Stimulated activated CD4-positive, alpha-beta T cell treated with anti-CD3 and anti-CD28 coated beads, Interleukin-15, amount 100 ng/mL, for 48 hours (primary cell): ENCODE results near the gene PLXNA2.

Experiments used
- DNase-seq, 2 donors: peaks; one replicate each; pipeline ENCODE4 v3.0.0-alpha.2; 2020; ENCODE audit warnings: low read depth in 2 of 2

PLXNA2 gene

DNA sequence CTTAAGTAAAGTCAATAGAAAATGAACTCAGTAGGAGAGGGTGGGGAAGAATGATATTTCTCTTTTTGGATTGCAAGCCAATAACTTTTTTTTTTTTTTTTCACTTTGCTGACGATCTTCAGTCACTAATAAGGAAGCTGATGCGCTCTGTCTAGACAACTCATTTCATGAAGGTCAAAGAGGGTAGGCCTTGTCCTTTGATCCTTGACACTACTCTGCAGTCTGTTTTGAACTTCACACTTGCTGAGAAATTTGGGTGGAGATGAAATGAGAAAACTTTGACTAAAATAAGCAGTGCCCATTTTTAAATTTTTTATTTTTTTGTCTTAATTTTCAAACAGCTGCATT is 20.9 kb upstream of the PLXNA2 start:
- DNase-seq: no peak

DNA sequence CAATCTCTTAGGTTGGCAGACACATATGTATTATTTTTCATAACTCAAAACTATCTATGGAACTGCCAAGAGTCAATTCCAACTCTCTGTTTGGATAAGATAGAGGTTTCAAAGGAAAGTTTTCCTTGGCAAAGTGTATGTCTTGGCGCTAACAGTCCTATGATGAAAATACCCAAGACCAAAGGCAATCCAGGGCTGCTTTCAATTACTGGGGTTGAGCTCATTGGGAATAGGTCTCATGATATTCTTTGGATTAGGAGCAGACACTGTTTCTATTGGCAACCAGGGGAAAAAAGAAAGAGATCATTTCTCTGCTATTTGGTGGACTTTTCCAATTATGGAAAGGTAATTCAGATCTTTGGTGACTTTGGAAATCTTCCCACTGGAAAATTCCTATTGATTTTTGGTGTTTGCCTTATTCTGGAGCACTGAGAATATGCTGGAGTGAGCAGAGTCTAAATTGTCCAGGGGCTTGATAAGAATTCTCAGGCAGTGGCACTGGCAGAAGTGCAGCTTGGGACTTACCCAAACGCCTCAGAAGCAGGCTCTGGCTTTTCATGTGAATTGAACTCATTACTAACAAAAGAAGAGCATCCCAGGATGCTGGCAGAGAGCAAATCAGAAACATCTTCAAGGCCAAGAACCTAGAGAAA is 20.4 kb upstream of the PLXNA2 start:
- no peak for DNase-seq

DNA sequence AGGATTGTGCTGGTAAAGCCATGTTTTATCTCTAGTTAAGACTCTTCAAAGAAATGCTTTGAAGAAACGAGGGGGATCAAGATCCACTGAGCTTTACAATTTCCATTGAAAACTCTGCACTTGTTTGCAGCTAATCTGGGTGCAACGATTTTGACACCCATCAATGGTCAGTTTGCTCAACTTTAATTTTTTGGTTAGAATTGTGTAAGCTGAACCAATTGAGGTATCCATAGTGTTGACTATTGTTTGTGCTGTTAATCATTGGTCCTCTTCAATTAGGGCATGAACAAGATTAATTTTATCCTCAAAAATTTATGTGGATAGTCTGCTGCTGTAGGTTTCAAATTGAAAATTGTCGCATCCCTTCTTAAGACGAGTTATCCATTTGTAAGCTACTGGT is 17.7 kb upstream of the PLXNA2 start:
- no peak for DNase-seq

DNA sequence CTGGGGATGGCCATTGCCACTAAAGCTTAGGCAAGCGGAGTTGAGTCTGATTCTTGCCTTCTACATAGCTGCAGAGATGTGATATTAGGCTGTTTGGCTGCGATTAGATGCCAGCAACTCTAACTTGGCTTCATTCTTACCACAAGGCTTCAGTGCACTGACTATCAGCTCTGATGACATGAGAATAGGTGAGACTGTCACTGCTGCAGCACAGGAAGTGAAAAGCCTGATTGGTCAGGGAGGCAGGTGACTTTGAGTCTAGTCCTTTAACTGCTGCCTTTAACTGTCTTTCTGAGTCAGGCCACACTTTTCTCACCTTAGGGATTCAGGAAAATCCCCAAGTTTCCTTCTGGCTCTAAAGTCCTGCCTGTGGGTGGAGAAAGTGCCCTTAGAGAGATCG is 14.1 kb upstream of the PLXNA2 start:
- no peak for DNase-seq

DNA sequence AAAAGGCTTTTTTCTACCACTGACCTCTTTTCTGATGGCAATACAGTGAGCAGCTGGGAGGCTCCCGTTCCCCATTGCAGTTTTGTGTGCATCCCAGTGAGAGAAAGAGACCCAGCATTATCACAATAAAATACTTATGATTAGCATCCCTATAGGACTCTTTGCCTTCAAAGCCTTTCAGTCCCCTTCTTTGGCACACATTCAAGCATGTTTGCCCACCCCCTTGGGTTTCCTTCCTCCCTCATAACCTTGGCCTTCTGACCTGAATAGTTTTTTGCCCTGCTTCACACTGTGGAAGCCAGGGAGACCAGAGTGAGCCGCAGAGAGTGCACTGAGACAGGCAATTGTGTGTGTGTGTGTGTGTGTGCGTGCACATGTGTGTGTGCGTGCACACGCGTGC is 13.2 kb upstream of the PLXNA2 start:
- no peak for DNase-seq

DNA sequence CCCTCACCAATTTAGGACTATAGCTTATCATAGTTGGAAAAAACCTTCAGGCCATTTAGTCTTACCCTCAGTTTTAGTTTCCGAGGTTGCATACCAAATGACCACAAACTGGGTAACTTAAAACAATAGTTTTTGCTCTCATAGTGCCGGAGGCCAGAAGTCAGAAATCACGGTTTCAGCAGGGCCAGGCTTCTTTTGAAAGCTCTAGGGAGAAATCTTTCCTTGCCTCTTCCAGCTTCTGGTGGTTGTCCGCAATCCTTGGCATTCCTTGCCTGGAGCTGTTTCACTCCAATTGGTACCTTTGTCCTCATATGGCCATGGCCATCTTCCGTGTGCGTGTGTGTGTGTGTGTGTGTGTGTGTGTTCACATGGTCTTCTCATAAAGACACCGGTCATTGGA is 12.4 kb upstream of the PLXNA2 start:
- DNase-seq: no peak

DNA sequence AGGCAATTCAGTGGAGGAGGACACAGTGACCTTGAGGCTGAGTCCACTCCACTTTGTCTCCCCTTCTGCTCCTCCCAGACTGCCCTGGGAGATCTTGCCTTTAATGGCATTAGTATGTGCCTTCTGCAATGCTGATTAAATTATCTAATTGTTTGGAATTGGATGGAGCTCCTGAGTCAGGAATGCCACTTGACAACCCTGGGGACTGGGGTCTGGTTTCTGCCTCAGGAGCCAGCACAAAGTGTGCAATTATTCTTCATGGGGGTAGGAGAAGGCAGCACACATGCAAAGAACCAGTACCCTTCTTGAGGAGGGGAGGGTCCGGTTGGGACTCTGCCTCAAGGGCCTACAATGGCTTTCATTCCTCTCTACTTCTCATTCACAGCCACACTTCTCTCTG is 11.9 kb upstream of the PLXNA2 start:
- DNase-seq: no peak

DNA sequence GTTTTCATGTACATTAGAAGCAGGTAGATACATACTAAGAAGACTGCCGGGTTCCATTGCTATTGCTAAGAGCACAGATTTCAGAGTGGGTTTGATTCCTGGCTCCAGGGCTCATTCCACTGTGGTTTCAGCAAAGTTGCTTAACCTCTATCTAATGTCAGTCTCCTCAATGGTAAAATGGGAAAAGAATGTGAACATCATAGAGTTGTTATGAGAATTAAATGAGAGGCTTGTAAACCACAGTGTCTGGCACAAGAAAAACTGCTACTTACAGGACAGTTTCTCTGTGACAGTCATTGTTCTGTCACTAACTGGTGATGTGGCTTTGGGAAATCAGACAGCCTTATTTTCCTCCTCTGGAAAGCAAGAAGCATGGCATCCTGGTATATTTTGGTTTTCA is 10.7 kb upstream of the PLXNA2 start:
- DNase-seq: no peak

DNA sequence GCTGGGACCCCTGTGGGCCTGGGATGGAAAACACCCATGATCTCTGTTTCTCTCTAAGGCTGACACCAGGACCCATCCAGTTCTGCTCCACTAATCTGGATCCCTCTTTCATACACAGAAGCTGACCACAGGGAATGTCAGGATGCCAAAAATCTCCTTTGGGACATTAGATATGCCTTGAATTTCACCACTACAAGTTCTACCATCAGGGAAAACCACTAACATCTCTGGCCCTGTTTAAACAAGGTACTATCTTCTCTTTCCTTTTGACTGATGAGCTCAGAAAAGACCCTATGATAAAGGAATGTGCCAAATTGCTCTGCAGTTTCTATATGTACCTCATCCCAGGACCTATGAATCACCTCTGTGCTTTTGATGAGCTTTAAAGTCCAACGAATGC is 10.2 kb upstream of the PLXNA2 start:
- DNase-seq: no peak

DNA sequence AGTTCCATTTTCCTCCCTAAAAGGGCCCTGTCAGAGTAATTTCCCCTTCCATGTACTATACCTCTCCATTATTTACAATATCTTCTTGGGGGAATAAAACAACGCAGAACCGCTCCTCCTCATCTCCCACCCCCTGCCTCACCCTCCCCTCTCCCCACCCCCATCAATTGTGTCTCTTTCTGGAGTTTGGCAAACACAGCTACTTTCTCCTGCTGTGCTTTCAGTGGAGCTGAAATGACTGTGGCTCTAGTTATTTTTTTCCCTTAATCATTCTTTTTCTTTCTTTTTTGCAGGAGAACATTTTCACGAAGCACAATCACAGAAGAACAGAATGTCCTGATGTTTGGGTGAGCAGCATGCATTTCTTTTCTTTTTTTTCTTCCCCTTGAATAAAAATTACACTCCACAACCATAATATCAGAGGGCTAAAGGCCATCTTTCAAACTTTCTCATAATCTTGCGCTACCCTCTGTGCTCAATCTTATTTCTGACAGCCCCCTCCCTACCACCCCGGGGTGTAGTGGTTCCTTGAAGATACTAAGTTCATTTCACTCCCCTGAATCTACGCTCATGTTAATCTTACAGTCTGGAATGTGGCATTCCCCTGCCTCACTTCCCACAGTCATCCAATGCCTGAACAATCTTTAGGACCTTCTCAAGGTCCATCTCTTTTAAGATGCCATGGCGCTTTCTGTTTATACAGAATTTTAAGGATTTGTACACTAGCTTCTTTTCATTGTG is 8.8 kb upstream of the PLXNA2 start:
- no peak for DNase-seq

DNA sequence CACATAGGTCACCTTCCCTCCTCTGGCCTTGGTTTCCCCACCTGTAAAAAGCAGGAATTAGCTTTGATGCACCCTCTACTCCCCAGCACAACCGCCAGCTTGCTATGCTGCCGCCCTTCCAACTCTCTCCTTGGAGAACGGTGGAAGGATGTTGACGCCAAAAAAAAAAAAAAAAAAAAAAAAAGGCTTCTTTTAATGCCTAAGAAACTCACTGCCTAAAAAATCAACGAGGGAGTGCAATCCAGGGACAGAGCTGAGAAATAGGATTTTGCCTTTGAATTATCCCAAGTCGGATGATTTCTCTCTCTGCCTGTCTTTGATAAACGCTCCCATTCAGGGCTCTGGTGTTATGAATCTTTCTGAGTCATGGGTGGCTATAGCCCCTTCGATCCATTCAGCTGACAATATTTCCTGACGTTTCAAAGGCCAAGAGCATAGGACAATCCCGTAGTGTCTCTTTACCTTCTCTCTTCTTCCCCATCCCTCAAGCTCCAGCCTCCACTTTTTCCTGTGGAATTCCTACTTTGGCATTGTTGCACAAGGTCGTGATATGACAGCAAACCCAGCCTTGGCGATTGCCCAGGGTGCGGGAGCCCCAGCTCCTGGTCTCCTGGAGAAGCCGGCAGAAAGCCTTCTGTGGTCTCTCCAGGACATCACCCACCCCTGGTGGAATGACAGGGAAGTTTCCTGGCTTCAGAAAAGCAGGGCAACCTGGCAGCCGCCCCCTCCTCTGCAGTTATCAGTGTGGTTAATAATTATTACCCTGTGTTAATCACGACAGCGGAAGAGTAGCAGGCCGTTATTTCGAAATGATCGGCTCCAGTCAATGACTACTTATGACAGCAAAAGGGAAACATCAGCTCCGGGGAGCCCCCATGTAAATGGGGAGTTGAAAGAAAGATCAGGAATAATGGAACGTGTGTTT is 8.0 kb upstream of the PLXNA2 start:
- DNase-seq: no peak

DNA sequence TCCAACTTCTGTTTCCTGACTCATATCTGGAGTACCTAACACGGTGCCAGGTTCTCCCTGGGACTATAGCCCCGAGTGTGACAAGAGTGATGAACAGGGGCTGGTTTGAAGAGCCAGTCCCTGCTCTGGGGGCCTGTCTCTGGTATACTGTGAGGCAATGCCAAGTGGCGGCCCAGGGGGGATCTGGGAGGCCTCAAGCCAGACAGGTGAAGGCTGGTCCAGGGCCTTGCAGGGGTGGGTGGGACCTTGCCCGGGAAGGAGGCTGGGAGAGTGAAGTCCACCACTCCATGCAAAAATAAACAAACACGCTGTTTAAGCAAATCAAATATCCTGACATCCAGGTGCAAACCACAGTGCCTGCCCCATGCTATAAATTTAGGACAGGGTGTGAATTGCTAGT is 6.8 kb upstream of the PLXNA2 start:
- DNase-seq: no peak

DNA sequence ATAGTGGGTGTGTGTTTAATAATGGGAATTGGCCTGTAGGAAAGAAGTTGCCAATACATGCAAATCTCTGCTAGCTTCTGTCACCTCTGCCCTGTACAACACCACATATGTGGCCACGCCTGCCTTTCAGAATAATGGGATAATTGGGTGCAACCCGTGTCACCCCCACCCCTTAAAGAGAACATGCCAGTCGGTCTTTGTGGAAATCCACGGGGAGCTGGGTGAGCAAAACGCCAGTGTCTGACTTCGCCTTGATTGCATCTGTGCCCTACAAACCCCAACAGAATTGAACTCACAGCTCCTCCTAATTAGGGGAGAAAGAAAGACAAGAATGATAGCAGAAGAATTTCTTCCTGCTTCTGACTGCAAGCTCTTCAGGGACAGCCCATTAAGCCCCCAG is 6.4 kb upstream of the PLXNA2 start:
- no peak for DNase-seq

DNA sequence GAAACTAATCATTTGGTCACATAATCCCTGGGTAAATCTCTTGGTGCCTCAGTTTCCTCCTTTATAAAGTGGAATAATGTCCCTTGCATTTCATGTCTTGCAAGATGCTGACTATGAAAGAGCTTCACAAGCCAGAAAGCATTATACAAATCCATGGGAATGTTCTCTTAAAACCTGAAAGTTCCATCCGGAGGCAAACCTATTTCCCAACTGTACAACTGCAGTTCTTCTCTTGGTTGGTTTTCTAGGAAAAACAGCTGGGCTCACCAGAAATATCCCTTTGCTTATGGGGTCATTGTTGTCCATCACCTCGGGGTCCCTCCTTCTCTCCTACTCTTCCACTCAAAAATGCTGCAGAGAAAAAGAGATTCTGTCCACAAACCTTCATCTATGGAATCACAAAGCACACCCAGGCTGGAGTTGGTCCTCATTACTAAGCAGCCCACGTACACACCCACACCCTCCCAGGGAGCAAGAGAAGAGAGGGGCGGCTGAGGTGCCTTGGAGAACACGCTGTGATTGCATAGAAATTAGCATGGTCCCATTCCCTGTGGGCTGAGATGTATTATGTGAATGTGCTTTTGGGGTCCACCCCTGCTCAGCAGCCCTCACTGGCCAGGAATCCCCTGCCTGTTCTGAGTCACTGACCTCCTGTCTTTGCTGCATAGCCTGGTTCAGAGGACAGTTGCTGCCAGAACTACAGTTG is 5.0 kb upstream of the PLXNA2 start:
- DNase-seq: no peak

DNA sequence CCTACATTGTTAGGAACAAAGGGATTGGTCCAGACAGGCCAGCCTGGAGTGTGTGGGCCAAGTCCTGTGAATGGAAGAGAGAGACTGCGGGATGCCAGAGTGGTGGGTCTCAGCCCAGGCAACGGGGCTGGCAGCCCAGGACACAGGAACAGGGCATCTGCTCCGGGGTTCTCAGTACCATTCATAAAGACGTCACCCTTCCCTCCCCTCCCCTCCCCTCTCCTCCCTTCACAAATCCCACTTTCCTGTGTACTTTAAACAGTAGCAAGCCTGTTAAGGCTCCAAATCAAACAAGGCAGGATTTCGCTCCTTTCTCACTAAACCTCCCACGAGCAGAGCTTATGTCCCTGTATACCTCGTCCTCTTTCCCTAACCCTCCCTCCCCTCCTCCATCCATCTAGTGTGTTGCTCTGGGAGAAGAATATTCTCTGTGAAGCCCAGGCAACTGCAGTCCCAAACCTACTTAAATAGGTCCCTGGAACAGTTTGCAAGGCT is 4.2 kb upstream of the PLXNA2 start:
- DNase-seq: no peak

DNA sequence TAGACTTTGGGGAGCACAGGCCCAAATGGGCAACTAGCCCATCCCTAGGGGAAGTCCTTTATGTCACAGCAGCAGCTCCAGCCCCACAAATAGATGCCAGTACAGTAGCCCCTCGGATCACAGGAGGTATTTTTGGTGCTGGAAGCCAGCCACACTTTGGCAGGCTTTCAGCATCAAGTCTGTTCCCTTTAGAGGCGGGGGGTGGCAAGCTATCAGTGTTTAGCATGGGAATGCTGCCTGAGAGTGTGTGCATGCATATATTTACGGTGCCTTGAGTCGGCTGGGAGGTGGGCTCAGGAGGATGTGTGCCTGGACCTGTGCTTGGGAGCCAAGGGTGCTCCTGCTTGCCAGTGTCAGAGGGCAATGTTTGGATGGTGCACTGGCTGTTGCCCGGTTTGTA is 3.5 kb upstream of the PLXNA2 start:
- DNase-seq: no peak

DNA sequence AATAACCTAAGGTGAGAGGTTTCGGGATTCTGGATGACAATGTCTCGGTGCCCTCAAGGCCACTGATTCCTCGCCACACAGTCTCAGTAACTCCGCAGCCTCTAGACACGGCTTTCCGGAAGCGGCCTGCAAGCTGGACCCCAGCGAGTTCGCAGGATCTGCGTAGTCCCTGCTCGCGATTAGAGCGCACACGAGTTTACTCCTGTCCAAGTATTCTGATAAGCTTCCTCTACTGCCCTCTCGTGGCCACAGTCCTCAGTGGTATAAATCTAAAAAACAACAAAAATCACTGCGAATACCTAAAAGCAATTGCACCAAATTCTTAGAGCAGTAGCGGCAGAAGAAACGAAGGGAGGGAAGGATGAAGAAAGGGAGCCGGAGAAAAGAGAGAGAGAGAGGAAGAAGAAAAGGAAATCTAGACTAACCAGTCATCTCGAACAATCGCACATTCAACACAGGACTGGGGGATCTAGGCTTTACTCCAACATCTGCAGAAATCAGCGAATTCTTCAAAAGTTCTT is 1.1 kb upstream of the PLXNA2 start:
- peak; percentile 62 to 74 for DNase-seq

DNA sequence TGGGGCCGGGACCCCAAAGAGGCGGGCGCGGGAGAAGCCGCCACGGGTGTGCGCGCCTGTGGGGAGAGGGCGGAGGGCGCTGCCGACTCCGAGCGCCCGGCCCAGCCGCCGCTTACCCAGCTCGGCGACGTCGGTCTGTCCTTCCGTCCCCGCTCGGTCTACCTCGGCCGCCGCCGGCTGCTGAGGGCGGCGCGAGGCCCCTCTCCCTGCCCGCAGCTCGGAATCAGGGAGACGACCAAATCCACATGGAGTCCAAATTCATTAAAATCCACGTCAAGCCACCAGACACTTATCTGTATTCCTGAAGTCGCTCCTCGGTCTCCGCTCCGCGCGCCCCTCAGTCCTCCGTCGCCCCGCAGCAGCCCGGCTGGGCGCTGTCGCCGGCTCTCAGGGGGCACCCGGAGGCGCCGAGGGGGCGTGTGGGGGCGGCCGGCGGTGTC is 637 bp downstream of the PLXNA2 start:
- DNase-seq: no peak

DNA sequence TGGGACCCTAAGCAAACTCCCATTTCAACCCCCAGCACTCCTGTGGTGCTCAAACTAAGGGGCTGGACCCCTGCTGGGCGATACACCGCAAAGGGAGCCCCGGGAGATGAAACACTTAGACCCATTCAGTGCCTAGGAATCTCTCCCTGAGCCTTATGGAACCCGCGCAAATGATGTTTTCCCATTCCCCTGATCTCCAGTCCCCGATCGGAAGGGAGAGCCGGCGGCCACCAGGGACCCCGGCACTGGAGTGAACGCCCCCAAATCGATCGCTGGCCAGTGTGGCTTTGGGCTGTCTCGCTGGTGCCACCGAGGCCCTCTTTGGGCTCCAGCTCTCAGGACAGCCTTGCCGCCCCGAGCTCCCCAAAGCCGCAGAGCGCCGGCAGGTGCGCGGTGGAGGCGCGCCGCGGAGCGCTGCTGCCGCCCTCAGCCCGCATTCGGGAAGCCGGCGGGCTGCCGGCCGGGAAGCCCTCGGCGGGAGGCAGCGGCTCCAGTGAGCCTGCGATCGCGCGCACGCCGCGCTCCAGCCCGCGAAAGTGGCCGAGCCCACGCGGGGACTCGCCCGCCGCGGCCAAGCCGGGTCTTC is 1.1 kb downstream of the PLXNA2 start:
- DNase-seq: no peak

DNA sequence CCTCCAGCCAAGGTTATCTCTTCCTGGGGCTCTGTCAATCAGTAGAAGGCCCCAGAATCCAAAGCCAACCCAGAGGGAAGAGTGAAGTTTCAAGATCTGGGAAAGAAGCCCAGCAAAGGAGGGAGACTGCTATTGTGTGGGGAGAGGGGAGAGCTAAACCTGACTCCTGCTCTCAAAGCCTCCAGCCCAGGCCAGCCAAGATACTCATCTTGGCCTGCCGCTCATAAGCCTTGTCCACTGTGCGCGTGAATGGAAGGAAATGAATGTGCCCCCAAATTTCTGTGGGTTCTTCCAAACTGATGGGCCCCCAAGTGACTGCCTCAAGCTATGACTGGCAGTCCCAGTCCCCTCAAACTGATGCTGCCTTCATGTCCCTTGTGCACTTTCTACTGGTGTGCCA is 2.0 kb downstream of the PLXNA2 start:
- DNase-seq: no peak

DNA sequence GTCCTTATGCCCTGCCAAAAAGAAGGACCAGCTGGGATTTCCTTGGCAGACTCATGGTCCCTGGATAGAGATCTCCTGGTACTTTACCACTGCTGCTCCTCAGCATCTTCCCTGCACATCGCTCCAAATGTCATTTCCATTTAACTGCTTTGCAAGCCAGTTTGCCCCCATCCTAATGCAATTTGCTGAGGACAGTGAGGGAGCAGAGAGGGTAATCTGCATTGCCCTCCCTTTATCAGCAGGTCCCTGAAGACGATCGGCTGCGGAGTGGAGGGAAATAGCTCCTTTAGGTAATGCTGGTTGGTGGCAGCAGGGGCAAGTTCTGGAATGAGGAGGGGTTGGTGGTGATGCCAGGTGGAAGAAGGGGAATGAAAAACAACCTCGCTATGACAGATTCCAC is 2.7 kb downstream of the PLXNA2 start:
- no peak for DNase-seq
